IMR-90 (cell line): ENCODE results near the gene STRIP2.

Experiments used
- CTCF ChIP-seq: conservative IDR thresholded peaks from 2 replicates; pipeline ENCODE4 v1.5.1; 2012; ENCODE audit warnings: mild to moderate bottlenecking, low read depth, low read length, improper control_type of control experiment
- ELK1 ChIP-seq: fragments of 150-350 bp; IDR thresholded peaks from 2 replicates; pipeline ENCODE4 v1.6.1; 2016; ENCODE audit warnings: low read depth, mild to moderate bottlenecking, low read length, moderate library complexity, borderline replicate concordance
- MAZ ChIP-seq: IDR thresholded peaks from 2 replicates; pipeline ENCODE4 v1.6.1; 2012; ENCODE audit warnings: low read depth, mild to moderate bottlenecking, low read length, improper control_type of control experiment, moderate library complexity, borderline replicate concordance
- MXI1 ChIP-seq: IDR thresholded peaks from 2 replicates; pipeline ENCODE4 v1.6.1; 2012; ENCODE audit warnings: low read depth, mild to moderate bottlenecking, low read length, moderate library complexity, borderline replicate concordance
- POLR2A ChIP-seq: IDR thresholded peaks from 2 replicates; pipeline ENCODE4 v1.6.1; 2012; ENCODE audit warnings: mild to moderate bottlenecking, low read depth, low read length
- USF2 ChIP-seq: fragments of 150-350 bp; IDR thresholded peaks from 2 replicates; pipeline ENCODE4 v1.6.1; 2017; ENCODE audit warnings: mild to moderate bottlenecking, antibody characterized with exemption, low read length, low read depth

GRCh38 chr7:129536323-129536722 lies 102.1 kb downstream of the STRIP2 start:
- TF ChIP-seq MAZ, result no peak
- TF ChIP-seq CTCF, result no peak
- no peak for TF ChIP-seq MXI1
- no peak for TF ChIP-seq ELK1
- TF ChIP-seq USF2, result no peak
- no peak for TF ChIP-seq POLR2A
